CD4-positive, alpha-beta memory T cell (primary cell): ENCODE measurements around the gene NEUROD2. TPM values are rescaled to one million over a fixed set of nuclear protein-coding genes. Genes with fewer than 3 reads are reported as not detected.

ENCODE experiments used
- CTCF ChIA-PET: fragments of 350-600 bp; sonication (Branson Sonifier 250); formaldehyde crosslinking; loops from one replicate; lab custom pipeline; 2021; ENCODE audit warnings: inconsistent platforms; ENCODE audit not compliant: partially characterized antibody; lab: Charles Lee
- POLR2A ChIA-PET: fragments of 350-600 bp; sonication (Branson Sonifier 250); formaldehyde crosslinking; loops from one replicate; lab custom pipeline; 2021; ENCODE audit not compliant: partially characterized antibody; lab: Charles Lee
- DNase-seq, 5 donors: peaks; one replicate each; pipeline versions ENCODE4 v3.0.0 to v3.0.0-alpha.2; 2020 to 2022; ENCODE audit warnings: mixed read lengths in 1 of 5
- H3K27ac ChIP-seq: one replicate; pipeline ENCODE4 v1.7.0; 2013; ENCODE audit warnings: low read depth, low read length
- H3K27me3 ChIP-seq: 2 replicates; pipeline ENCODE4 v1.7.0; 2013; ENCODE audit warnings: mild to moderate bottlenecking, low read length, moderate library complexity; ENCODE audit not compliant: insufficient read depth
- H3K36me3 ChIP-seq: 2 replicates; pipeline ENCODE4 v1.7.0; 2013; ENCODE audit warnings: mild to moderate bottlenecking, low read length, moderate library complexity; ENCODE audit not compliant: insufficient read depth
- H3K4me1 ChIP-seq: 2 replicates; pipeline ENCODE4 v1.7.0; 2013; ENCODE audit warnings: mild to moderate bottlenecking, low read length, moderate library complexity; ENCODE audit not compliant: insufficient read depth
- H3K4me3 ChIP-seq, 2 donors: one replicate each; pipeline ENCODE4 v1.7.0; 2013; ENCODE audit warnings: low read length in 2 of 2, mild to moderate bottlenecking in 1 of 2
- H3K9me3 ChIP-seq, 2 donors: one replicate each; pipeline ENCODE4 v1.7.0; 2013; ENCODE audit warnings: low read length in 2 of 2, control low read depth in 1 of 2; ENCODE audit not compliant: control insufficient read depth in 1 of 2
- H3K27ac Mint-ChIP-seq, 7 donors: one replicate each; pipeline ENCODE4 v1.8.0; 2020 to 2021; ENCODE audit warnings: mixed read lengths in 7 of 7, mild to moderate bottlenecking in 6 of 7, inconsistent platforms in 3 of 7, moderate library complexity in 3 of 7
- H3K27me3 Mint-ChIP-seq, 2 donors: one replicate each; pipeline ENCODE4 v1.8.0; 2020 to 2021; ENCODE audit warnings: mixed read lengths in 2 of 2
- H3K36me3 Mint-ChIP-seq, 2 donors: one replicate each; pipeline ENCODE4 v1.8.0; 2020 to 2021; ENCODE audit warnings: mixed read lengths in 2 of 2, inconsistent platforms in 1 of 2, mild to moderate bottlenecking in 1 of 2
- H3K4me1 Mint-ChIP-seq, 4 donors: one replicate each; pipeline ENCODE4 v1.8.0; 2020 to 2021; ENCODE audit warnings: mixed read lengths in 4 of 4, mild to moderate bottlenecking in 1 of 4
- H3K4me3 Mint-ChIP-seq, 8 donors: one replicate each; pipeline ENCODE4 v1.8.0; 2020 to 2021; ENCODE audit warnings: mixed read lengths in 8 of 8, mild to moderate bottlenecking in 7 of 8, moderate library complexity in 6 of 8, inconsistent platforms in 3 of 8
- H3K9me3 Mint-ChIP-seq, 8 donors: one replicate each; pipeline ENCODE4 v1.8.0; 2020 to 2021; ENCODE audit warnings: mixed read lengths in 8 of 8, mild to moderate bottlenecking in 5 of 8, inconsistent platforms in 3 of 8, moderate library complexity in 1 of 8
- intact Hi-C: fragments of 100-400 bp; cut with micrococcal nuclease; formaldehyde crosslinking; loops from one replicate; pipeline ENCODE4 v1.15.1; 2023
- polyA plus RNA-seq, 2 donors: library from polyadenylated mRNA; unstranded; fragments of 300-500 nt; fragmentation: Illumina TruSeq; gene quantifications; one replicate each; pipeline ENCODE4 v1.2.3, GENCODE V29; 2021
- total RNA-seq, 2 experiments: library from RNA; stranded (reverse); gene quantifications; one replicate each; pipeline ENCODE4 v1.2.3, GENCODE V29; 2021

Gene NEUROD2
- total and polyA plus RNA-seq, 4 experiments from 2014 or later, result 0.06 TPM; not detected in 3

DNA sequence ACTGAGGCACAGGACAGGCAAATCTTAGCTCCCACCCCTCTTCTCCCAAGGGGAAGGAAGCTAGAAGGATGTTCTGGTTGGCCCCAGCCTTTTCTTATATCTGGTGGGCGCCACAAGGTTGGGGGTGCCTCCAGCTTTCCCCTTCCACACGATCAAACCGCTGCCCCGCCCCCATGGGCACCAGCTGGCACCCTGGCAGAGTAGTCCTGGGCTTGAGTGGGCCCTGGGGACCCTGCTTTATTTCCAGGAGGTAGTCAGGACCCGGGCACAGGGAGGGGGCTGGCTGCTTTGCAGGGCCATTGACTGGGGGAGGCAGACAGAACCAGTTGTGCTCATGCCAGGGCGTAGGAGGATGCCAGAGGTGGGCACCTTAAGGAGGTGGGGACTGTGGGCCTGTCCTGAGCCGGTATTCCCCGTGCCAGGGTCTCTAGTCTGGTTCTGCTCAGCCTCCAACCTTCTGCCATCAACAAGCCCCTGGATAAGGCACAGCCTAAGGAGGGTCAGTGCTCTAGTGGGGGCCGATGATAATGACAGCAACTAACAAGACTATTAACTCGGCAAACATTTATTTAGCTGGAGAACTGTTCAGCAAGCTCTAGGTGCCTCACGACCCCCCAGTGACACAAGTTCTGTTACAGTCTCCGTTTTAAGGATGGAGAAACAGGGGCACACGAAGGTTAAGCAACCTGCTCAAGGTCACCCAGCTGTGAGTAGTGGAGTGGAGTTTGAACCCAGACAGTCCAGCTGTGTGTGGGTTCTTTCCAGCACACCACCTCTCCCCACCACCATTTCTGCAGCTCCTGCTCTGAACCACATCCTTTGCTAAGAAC lies 11.5 kb upstream of the NEUROD2 start:
- peak in 1 of 5 donors; percentile 27 for DNase-seq
- no peaks in the 10 kb centered on the region for H3K9me3 ChIP-seq
- H3K27ac ChIP-seq, result no peak overlapping the region
- H3K4me3 ChIP-seq, result no peak overlapping the region
- Mint-ChIP-seq H3K36me3 (peaks cover 0 to 3% of the 10 kb centered on the region in 2 donors), H3K27me3 (peaks cover 1 to 19% of the 10 kb centered on the region in 2 donors), H3K4me3 (peak overlapping the region in 6 of 8 donors; percentile 26 to 95 (median 44)), H3K4me1 (peaks cover 10 to 24% (median 16%) of the 10 kb centered on the region in 4 donors), H3K27ac (peak overlapping the region in 2 of 7 donors; percentile 11 to 64), H3K9me3 (no peaks in the 10 kb centered on the region)
- ChIA-PET POLR2A (interaction anchor here (0.6 to 1.5 kb wide), 7 partner anchors 17 to 484 kb away, joined by 3 to 5 read pairs (median 3); partner anchors contain the start of genes MIEN1 and STARD3), CTCF (interaction anchor here (0.6 to 9.5 kb wide), 12 partner anchors 14 to 500 kb away, joined by 3 to 102 read pairs (median 6); partner anchors contain the start of genes PNMT, PSMD3 and STARD3)
- peaks cover 34% of the 10 kb centered on the region for H3K4me1 ChIP-seq
- H3K27me3 ChIP-seq, result no peaks in the 10 kb centered on the region
- H3K36me3 ChIP-seq, result no peaks in the 10 kb centered on the region
- intact Hi-C loops, result no loop called here

DNA sequence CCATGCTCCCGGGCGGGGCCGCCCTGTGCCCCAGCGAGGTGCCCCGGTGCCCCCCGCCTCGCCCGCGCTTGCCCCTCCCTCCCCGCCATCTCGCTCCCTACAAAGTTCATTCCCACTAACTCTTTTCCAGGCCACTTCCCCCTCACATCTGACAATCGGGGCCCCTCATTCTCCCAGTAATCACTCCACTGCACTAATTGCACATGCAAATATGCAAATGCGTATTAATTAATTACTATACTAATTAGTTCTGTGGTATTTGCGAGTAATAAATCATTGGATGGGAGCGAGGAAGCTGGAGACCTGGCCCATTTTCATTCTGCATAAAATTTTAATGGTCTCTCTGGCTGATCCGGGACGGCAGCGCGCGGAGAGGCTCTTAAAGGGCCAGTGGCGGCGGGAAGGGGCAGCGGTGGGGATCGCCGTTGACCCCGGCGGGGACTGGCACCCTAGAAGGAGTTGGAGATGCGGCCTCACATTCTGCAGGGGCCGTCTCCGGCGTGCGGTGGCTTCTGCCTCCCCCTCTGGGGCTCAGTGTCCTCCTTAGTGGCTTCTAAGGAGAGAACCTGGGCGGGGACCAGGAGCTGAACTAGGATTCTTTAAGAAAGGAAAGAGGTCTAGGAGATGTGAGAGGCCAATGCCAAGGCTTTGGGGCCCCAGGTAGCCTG lies 10.7 kb upstream of the NEUROD2 start:
- DNase-seq, result peak in 1 of 5 donors; percentile 13
- H3K4me1 ChIP-seq, result peaks cover 30% of the 10 kb centered on the region
- H3K27ac ChIP-seq, result no peak overlapping the region
- Mint-ChIP-seq H3K27ac (peak overlapping the region in 4 of 7 donors; percentile 13 to 77 (median 64)), H3K4me3 (peak overlapping the region; percentile 76 to 95 (median 86)), H3K36me3 (peaks cover 0 to 2% of the 10 kb centered on the region in 2 donors), H3K27me3 (peaks cover 1 to 19% of the 10 kb centered on the region in 2 donors), H3K9me3 (no peaks in the 10 kb centered on the region), H3K4me1 (peaks cover 8 to 18% (median 13%) of the 10 kb centered on the region in 4 donors)
- POLR2A ChIA-PET, result interaction anchor here (0.6 to 1.6 kb wide), 7 partner anchors 18 to 485 kb away, joined by 3 to 5 read pairs (median 3); partner anchors contain the start of genes MIEN1 and STARD3
- no peaks in the 10 kb centered on the region for H3K9me3 ChIP-seq
- no peaks in the 10 kb centered on the region for H3K27me3 ChIP-seq
- intact Hi-C loops, result no loop called here
- CTCF ChIA-PET, result interaction anchor here (0.6 to 9.5 kb wide), 11 partner anchors 15 to 501 kb away, joined by 3 to 102 read pairs (median 8); partner anchors contain the start of genes PNMT, PSMD3 and STARD3
- H3K36me3 ChIP-seq, result no peaks in the 10 kb centered on the region
- H3K4me3 ChIP-seq, result peak overlapping the region in 1 of 2 donors; percentile 31

DNA sequence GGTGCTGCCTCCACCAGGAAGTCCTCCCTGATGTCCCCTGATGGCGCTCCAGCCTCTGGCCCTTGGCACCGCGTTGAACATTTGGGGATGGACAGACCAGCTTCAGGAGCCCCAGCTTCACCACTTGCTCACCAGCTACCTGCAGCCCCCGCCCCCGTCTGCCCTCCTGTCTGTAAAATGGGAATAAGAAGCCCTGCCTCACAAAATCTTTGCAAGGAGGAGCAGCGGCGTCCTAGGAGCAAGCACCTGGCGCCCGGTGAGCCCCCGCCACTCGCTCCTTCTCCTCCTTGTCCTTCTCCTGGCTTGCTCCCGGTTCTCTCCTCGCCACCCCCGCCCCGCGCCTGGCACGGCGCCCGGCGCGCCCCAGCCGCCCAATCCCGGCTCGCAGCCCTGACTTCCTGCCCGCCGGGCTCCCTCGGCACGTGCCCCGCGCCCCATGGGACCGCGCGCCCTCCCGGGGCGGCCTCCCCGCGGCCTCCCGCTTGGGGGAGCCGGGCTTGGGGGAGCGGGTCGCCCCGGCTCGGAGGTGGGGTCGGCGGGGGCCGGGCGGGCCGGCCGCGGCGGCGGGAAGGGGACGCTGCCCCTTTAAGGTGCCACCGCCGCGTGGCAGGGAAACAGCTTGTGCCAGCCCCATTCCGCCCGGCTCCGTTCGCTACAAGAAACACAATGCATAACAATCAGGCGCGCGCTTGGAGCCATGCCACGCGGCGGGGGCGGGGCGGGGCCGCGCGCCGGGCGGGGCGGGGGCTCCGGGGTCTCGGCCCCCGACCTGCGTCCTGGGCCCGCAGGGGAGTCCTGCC lies 9.9 kb upstream of the NEUROD2 start:
- Histone ChIP-seq H3K27me3 (no peaks in the 10 kb centered on the region), H3K27ac (no peak overlapping the region), H3K4me3 (peak overlapping the region in 1 of 2 donors; percentile 31), H3K9me3 (no peaks in the 10 kb centered on the region), H3K36me3 (no peaks in the 10 kb centered on the region), H3K4me1 (peaks cover 22% of the 10 kb centered on the region)
- peak overlapping the region; percentile 76 to 95 (median 86) for H3K4me3 Mint-ChIP-seq
- no peaks in the 10 kb centered on the region for H3K9me3 Mint-ChIP-seq
- H3K27ac Mint-ChIP-seq, result peak overlapping the region in 2 of 7 donors; percentile 55 to 77
- CTCF ChIA-PET, result interaction anchor here (1.0 to 9.5 kb wide), 7 partner anchors 17 to 363 kb away, joined by 3 to 102 read pairs (median 46); partner anchors contain the start of genes PNMT, PSMD3 and STARD3
- POLR2A ChIA-PET, result interaction anchor here (1.2 to 1.6 kb wide), 3 partner anchors 112 to 486 kb away, joined by 3 to 4 read pairs (median 4); partner anchors contain the start of gene MIEN1
- H3K36me3 Mint-ChIP-seq, result peaks cover 0 to 1% of the 10 kb centered on the region in 2 donors
- intact Hi-C loops, result no loop called here
- peak; percentile 55 to 69 (median 55) for DNase-seq
- H3K27me3 Mint-ChIP-seq, result peaks cover 1 to 22% of the 10 kb centered on the region in 2 donors
- H3K4me1 Mint-ChIP-seq, result peaks cover 7 to 11% (median 8%) of the 10 kb centered on the region in 4 donors

DNA sequence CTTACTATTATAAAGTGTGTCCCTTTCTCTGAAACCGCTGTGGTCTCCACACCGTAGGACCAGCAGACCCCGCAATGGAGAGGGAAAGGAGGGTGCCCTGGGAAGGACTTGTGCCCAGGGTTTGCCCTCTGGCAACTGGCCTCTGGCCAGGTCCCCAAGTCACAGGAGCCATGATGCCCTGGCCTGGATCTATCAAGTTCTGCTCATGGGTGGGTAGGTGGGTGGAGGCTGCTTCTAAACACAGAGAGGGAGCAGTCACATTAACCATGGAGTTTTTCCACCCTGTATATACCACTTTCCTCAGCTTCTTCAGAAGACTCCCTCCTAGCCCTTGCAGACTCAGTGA lies 9.4 kb upstream of the NEUROD2 start:
- no peak overlapping the region for H3K27ac ChIP-seq
- Mint-ChIP-seq H3K27me3 (peaks cover 1 to 19% of the 10 kb centered on the region in 2 donors), H3K36me3 (peaks cover 0 to 1% of the 10 kb centered on the region in 2 donors), H3K4me1 (peaks cover 3 to 5% (median 4%) of the 10 kb centered on the region in 4 donors), H3K4me3 (peak overlapping the region; percentile 59 to 77 (median 72)), H3K9me3 (no peaks in the 10 kb centered on the region), H3K27ac (no peak overlapping the region)
- intact Hi-C loops, result no loop called here
- no peaks in the 10 kb centered on the region for H3K36me3 ChIP-seq
- peaks cover 17% of the 10 kb centered on the region for H3K4me1 ChIP-seq
- no peaks in the 10 kb centered on the region for H3K27me3 ChIP-seq
- H3K4me3 ChIP-seq, result peak overlapping the region in 1 of 2 donors; percentile 31
- ChIA-PET CTCF (interaction anchor here (1.0 to 9.5 kb wide), 4 partner anchors 35 to 364 kb away, joined by 3 to 102 read pairs (median 26); partner anchors contain the start of genes PNMT and PSMD3), POLR2A (interaction anchor here (1.6 kb wide), 1 partner anchor 113 kb away, joined by 4 read pairs; the partner anchor contains the start of gene MIEN1)
- DNase-seq, result peak in 1 of 5 donors; percentile 27
- H3K9me3 ChIP-seq, result no peaks in the 10 kb centered on the region

DNA sequence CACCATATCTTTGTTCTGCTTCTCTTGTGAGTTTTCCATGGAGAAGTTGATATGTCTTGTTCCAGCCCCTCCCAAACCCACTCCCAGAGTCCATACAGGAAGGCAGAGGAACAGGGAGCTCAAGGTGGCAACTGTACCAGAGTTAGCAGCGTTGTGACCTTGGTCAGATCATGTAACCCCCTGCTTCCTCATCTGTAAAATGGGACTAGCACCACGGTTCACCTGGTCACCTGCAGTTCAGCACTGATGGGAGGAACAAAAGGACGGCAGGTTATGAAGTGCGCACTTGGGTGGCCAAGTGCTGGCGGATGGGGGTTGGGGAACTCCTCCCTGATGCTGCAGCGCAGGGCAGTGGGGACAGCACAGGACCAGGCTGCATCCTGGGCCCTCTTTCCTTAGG lies 7.7 kb upstream of the NEUROD2 start:
- CTCF ChIA-PET, result interaction anchor here (2.0 kb wide), 1 partner anchor 8 kb away, joined by 8 read pairs; no protein-coding TSS in a partner anchor
- Histone ChIP-seq H3K4me1 (peaks cover 15% of the 10 kb centered on the region), H3K4me3 (no peak overlapping the region), H3K27me3 (no peaks in the 10 kb centered on the region), H3K27ac (no peak overlapping the region), H3K36me3 (no peaks in the 10 kb centered on the region), H3K9me3 (no peaks in the 10 kb centered on the region)
- Mint-ChIP-seq H3K27ac (no peak overlapping the region), H3K4me3 (peak overlapping the region in 4 of 8 donors; percentile 20 to 57 (median 32)), H3K4me1 (no peaks in the 10 kb centered on the region), H3K36me3 (peaks cover 0 to 1% of the 10 kb centered on the region in 2 donors), H3K9me3 (no peaks in the 10 kb centered on the region), H3K27me3 (peaks cover 4 to 18% of the 10 kb centered on the region in 2 donors)
- intact Hi-C loops, result no loop called here
- POLR2A ChIA-PET, result no interaction called here
- DNase-seq, result peak in 1 of 5 donors; percentile 0

DNA sequence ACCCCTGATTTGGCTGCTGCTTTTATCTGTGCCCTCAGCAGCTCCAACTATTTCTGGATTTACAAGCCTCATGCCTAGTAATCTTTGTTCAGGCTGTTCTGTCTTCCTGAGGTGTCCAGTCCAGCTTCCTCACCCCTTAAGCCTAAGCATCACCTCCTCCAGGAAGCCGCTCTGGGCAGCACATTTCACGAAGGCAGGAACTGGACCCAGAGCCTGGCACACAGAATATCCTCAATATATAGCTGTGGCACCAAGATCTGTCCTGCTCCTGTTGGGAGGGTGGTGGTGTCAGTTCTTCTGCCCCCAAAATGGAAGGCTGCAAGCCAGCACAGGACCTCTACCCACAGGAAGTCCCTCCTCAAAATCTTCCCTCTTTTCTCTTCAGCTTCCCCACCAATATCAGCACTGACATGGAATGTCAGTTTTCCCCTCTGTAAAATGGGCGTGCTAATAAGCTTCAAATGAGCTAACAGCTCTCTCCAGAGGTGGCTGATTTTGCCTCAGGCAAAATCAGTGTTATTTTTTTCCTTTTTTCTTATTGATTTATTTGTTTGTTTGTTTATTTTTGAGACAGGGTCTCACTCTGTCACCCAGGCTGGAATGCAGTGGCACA lies 6.9 kb upstream of the NEUROD2 start:
- Mint-ChIP-seq H3K4me1 (no peaks in the 10 kb centered on the region), H3K9me3 (no peaks in the 10 kb centered on the region), H3K27me3 (peaks cover 4 to 18% of the 10 kb centered on the region in 2 donors), H3K4me3 (no peak overlapping the region), H3K36me3 (peaks cover 0 to 1% of the 10 kb centered on the region in 2 donors), H3K27ac (peak overlapping the region in 1 of 7 donors; percentile 15)
- Histone ChIP-seq H3K9me3 (no peaks in the 10 kb centered on the region), H3K4me1 (peaks cover 15% of the 10 kb centered on the region), H3K4me3 (no peak overlapping the region), H3K27ac (no peak overlapping the region), H3K36me3 (no peaks in the 10 kb centered on the region), H3K27me3 (peaks cover 1% of the 10 kb centered on the region)
- CTCF ChIA-PET, result interaction anchor here (2.0 kb wide), 1 partner anchor 9 kb away, joined by 8 read pairs; no protein-coding TSS in a partner anchor
- intact Hi-C loops, result no loop called here
- POLR2A ChIA-PET, result no interaction called here
- DNase-seq, result peak in 1 of 5 donors; percentile 3
